MM.1S (cell line): Measurements from ENCODE around the gene NUTM2G.
"Not testable (repeated sequence)": the region's sequence is repeated elsewhere in the genome, so short reads cannot be mapped to it uniquely, and the experiment has no call there.

Experiments used
- EZH2 ChIP-seq: fragments of 300-600 bp; sonication (generic); optimal IDR thresholded peaks from 2 replicates; pipeline ENCODE3; 2017; ENCODE audit warnings: low read depth, mild to moderate bottlenecking, antibody characterized with exemption, low read length, mixed read lengths
- EZH2phosphoT487 ChIP-seq: fragments of 300-600 bp; sonication (generic); IDR thresholded peaks from 2 replicates; pipeline ENCODE4 v1.6.1; 2018; ENCODE audit warnings: antibody characterized with exemption, low read length
- TF ChIP-seq, protein P1 (sequence below): fragments of 300-600 bp; sonication (generic); IDR thresholded peaks from 2 replicates; pipeline ENCODE4 v1.5.1; 2016; ENCODE audit warnings: antibody characterized with exemption, low read length, mixed read lengths

DNA sequence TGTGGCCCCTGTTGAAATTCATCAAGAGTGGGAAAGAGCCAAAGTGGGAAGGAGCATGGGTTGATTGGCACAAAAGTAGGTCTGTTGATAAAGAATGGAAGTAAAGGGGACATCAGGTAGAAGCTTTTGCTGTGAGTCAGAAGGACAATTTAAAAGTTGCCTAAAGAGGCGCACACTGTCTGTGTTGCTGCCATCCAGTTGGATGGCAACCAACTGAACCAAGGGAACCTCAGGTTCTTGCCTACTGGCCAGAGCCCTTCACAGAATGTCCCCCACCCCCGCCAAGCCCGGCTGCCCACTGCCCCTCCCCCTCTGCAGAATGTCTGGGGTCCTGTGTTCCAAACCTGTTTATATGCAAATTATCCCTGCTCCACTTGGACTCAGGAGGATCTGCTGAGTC is at the start of gene NUTM2G:
- TF ChIP-seq, protein P1, sequence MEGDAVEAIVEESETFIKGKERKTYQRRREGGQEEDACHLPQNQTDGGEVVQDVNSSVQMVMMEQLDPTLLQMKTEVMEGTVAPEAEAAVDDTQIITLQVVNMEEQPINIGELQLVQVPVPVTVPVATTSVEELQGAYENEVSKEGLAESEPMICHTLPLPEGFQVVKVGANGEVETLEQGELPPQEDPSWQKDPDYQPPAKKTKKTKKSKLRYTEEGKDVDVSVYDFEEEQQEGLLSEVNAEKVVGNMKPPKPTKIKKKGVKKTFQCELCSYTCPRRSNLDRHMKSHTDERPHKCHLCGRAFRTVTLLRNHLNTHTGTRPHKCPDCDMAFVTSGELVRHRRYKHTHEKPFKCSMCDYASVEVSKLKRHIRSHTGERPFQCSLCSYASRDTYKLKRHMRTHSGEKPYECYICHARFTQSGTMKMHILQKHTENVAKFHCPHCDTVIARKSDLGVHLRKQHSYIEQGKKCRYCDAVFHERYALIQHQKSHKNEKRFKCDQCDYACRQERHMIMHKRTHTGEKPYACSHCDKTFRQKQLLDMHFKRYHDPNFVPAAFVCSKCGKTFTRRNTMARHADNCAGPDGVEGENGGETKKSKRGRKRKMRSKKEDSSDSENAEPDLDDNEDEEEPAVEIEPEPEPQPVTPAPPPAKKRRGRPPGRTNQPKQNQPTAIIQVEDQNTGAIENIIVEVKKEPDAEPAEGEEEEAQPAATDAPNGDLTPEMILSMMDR: not testable (repeated sequence)
- TF ChIP-seq EZH2, EZH2phosphoT487: not testable (repeated sequence)
